Hepatocyte (in vitro differentiated cells): ENCODE data around the gene KCTD6.
A peak's percentile ranks its signal among the peaks of the same experiment; 100 is the strongest.

Source experiments
- EZH2 ChIP-seq: fragments of 200-600 bp; sonication (generic); IDR thresholded peaks from 2 replicates; pipeline ENCODE4 v1.6.1; 2016; ENCODE audit warnings: antibody characterized with exemption, mild to moderate bottlenecking, borderline replicate concordance
- EZH2phosphoT487 ChIP-seq: fragments of 200-600 bp; sonication (generic); IDR thresholded peaks from one replicate; pipeline ENCODE4 v1.6.1; 2018; ENCODE audit warnings: antibody characterized with exemption, mild to moderate bottlenecking, low read depth, moderate library complexity; ENCODE audit not compliant: unreplicated experiment, severe bottlenecking
- TF ChIP-seq, protein P1 (sequence below): fragments of 200-600 bp; sonication (generic); IDR thresholded peaks from 2 replicates; pipeline ENCODE4 v1.5.1; 2016; ENCODE audit warnings: antibody characterized with exemption, mild to moderate bottlenecking; ENCODE audit not compliant: poor library complexity

DNA sequence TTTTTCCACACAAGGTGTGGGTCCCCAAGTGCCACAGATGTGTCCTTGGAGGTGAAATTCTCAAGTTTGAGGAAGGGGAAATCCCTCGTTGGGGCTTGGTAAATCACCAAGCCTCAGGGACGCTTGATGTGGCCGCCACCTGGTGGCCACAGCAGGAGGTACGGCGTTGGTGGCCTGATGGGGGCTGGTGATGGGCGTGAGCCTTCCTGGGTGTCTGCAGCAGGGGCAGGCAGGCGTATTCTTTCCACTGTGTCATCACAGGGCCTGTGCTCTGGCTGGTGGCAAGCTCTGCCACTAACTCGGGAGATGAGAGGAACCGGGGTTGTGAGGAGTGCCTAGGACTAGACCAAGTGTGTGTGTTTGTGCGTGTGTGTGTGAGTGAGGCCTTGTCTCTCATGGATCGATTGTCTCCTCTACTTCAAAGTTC is 40.9 kb downstream of the KCTD6 start:
- TF ChIP-seq, protein P1, sequence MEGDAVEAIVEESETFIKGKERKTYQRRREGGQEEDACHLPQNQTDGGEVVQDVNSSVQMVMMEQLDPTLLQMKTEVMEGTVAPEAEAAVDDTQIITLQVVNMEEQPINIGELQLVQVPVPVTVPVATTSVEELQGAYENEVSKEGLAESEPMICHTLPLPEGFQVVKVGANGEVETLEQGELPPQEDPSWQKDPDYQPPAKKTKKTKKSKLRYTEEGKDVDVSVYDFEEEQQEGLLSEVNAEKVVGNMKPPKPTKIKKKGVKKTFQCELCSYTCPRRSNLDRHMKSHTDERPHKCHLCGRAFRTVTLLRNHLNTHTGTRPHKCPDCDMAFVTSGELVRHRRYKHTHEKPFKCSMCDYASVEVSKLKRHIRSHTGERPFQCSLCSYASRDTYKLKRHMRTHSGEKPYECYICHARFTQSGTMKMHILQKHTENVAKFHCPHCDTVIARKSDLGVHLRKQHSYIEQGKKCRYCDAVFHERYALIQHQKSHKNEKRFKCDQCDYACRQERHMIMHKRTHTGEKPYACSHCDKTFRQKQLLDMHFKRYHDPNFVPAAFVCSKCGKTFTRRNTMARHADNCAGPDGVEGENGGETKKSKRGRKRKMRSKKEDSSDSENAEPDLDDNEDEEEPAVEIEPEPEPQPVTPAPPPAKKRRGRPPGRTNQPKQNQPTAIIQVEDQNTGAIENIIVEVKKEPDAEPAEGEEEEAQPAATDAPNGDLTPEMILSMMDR: peak; percentile 95
- TF ChIP-seq EZH2 (no peak), EZH2phosphoT487 (no peak)
